Activated naive CD8-positive, alpha-beta T cell treated with anti-CD3 and anti-CD28 coated beads, Interleukin-2, amount 10 ng/mL, durations not matched to agents 7 days and 5 days (primary cell): ENCODE results near the gene CACNG4. TPM values are rescaled to one million over a fixed set of nuclear protein-coding genes. Genes with fewer than 3 reads are reported as not detected.
A peak's percentile ranks its signal among the peaks of the same experiment; 100 is the strongest.

Experiments used
- ATAC-seq: fragments of 150-1000 bp; cut with Tn5 transposase; one replicate; pipeline ENCODE4 v1.10.0; 2021; ENCODE audit warnings: low read depth, moderate library complexity
- POLR2A ChIA-PET: fragments of 350-600 bp; sonication (Branson Sonifier 250); formaldehyde crosslinking; loops from one replicate; lab custom pipeline; 2021; ENCODE audit warnings: antibody characterized with exemption; lab: Charles Lee
- DNase-seq: peaks from one replicate; pipeline ENCODE4 v3.0.0; 2021
- H3K27ac Mint-ChIP-seq: one replicate; pipeline ENCODE4 v1.8.0; 2022; ENCODE audit warnings: mild to moderate bottlenecking, mixed read lengths
- H3K27me3 Mint-ChIP-seq: one replicate; pipeline ENCODE4 v1.8.0; 2022; ENCODE audit warnings: mild to moderate bottlenecking, moderate library complexity, mixed read lengths
- H3K36me3 Mint-ChIP-seq: one replicate; pipeline ENCODE4 v1.8.0; 2021; ENCODE audit warnings: mild to moderate bottlenecking, mixed read lengths
- H3K4me1 Mint-ChIP-seq: one replicate; pipeline ENCODE4 v1.8.0; 2021; ENCODE audit warnings: mixed read lengths
- H3K4me3 Mint-ChIP-seq: one replicate; pipeline ENCODE4 v1.8.0; 2022; ENCODE audit warnings: mild to moderate bottlenecking, moderate library complexity, mixed read lengths
- H3K9me3 Mint-ChIP-seq: one replicate; pipeline ENCODE4 v1.8.0; 2021; ENCODE audit warnings: mixed read lengths
- total RNA-seq, 2 experiments: library from RNA; stranded (reverse); gene quantifications; one replicate each; pipeline ENCODE4 v1.2.3, GENCODE V29; 2021

Gene CACNG4
- total RNA-seq, 2 experiments from 2014 or later = not detected

- POLR2A ChIA-PET = no interaction called here
- no peak overlapping the region for H3K27ac Mint-ChIP-seq
- H3K4me3 Mint-ChIP-seq = no peak overlapping the region
- H3K9me3 Mint-ChIP-seq = no peaks in the 10 kb centered on the region
- ATAC-seq (no peak), DNase-seq (no peak)
- peaks cover 8% of the 10 kb centered on the region for H3K4me1 Mint-ChIP-seq
- H3K27me3 Mint-ChIP-seq = no peaks in the 10 kb centered on the region
- peaks cover 26% of the 10 kb centered on the region for H3K36me3 Mint-ChIP-seq
These were observed 111.8 kb downstream of the CACNG4 start for GRCh38 chr17:67076290-67076689.

DNA sequence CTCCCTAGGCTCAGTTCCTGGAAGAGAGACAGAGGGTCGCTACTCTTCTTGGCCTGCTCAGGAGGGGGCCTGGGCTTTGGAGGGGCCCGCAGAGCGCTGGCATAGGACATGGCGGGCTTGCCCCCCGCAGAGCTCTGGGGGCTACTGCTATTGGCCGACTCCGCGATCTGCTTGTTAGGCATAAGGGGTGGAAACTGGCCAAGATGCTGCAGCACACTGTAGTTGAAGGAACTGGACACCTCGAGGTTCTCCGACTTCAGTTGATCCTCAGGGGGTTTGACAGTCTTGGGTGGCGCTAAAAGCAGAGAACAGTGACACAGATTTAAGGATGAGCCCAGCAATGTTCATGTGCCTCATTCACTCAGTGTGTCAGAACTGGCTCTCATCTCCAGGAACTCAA, 113.8 kb downstream of the CACNG4 start:
- H3K27ac Mint-ChIP-seq = no peak overlapping the region
- peaks cover 15% of the 10 kb centered on the region for H3K36me3 Mint-ChIP-seq
- DNase-seq (peak; percentile 14), ATAC-seq (no peak)
- H3K4me3 Mint-ChIP-seq = no peak overlapping the region
- H3K4me1 Mint-ChIP-seq = peaks cover 18% of the 10 kb centered on the region
- POLR2A ChIA-PET = interaction anchor here (0.7 kb wide), 1 partner anchor 1080 kb away, joined by 3 read pairs; no protein-coding TSS in a partner anchor
- H3K27me3 Mint-ChIP-seq = no peaks in the 10 kb centered on the region
- no peaks in the 10 kb centered on the region for H3K9me3 Mint-ChIP-seq

- ATAC-seq = no peak
- no peak for DNase-seq
- Mint-ChIP-seq H3K27me3 (no peaks in the 10 kb centered on the region), H3K27ac (no peak overlapping the region), H3K36me3 (peaks cover 11% of the 10 kb centered on the region), H3K4me3 (no peak overlapping the region), H3K4me1 (peaks cover 20% of the 10 kb centered on the region), H3K9me3 (no peaks in the 10 kb centered on the region)
- POLR2A ChIA-PET = interaction anchor here (0.6 kb wide), 1 partner anchor 897 kb away, joined by 4 read pairs; no protein-coding TSS in a partner anchor
These were observed 115.0 kb downstream of the CACNG4 start for GRCh38 chr17:67079491-67079890.

- peak; percentile 24 for ATAC-seq
- POLR2A ChIA-PET = no interaction called here
- no peaks in the 10 kb centered on the region for H3K27me3 Mint-ChIP-seq
- H3K27ac Mint-ChIP-seq = no peak overlapping the region
- peaks cover 19% of the 10 kb centered on the region for H3K4me1 Mint-ChIP-seq
- peaks cover 15% of the 10 kb centered on the region for H3K36me3 Mint-ChIP-seq
- no peaks in the 10 kb centered on the region for H3K9me3 Mint-ChIP-seq
- no peak for DNase-seq
- peak overlapping the region; percentile 12 for H3K4me3 Mint-ChIP-seq
These were observed 116.3 kb downstream of the CACNG4 start for GRCh38 chr17:67080804-67081203.

GRCh38 chr17:67082107-67082506, 117.6 kb downstream of the CACNG4 start:
- Mint-ChIP-seq H3K4me3 (peak overlapping the region; percentile 69), H3K27me3 (no peaks in the 10 kb centered on the region), H3K27ac (peak overlapping the region; percentile 84), H3K4me1 (peaks cover 19% of the 10 kb centered on the region), H3K36me3 (peaks cover 17% of the 10 kb centered on the region), H3K9me3 (no peaks in the 10 kb centered on the region)
- peak; percentile 82 for ATAC-seq
- no peak for DNase-seq
- POLR2A ChIA-PET = no interaction called here

Other genes with a start within 250 kb of the CACNG4 start
- not detected for gene CACNG5, start 129.6 kb upstream of the CACNG4 start, total RNA-seq
- not detected for gene CACNG1, start 79.8 kb downstream of the CACNG4 start, total RNA-seq